ENCODE results near the gene DCUN1D2.

The DCUN1D2 gene

DNA sequence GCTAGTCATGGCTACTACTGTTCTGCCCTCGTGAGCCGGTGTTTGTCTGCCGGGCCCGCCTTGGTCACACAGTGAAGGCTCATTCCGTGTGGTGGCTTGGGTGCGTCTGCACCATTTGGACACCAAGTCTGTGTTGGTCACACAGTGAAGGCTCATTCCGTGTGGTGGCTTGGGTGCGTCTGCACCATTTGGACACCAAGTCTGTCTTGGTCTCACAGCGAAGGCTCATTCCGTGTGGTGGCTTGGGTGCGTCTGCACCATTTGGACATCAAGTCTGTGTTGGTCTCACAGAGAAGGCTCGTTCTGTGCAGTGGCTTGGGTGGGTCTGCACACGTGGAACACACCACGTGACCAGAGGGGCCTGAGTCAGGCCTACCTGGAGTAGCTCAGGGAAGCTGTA, 29.0 kb upstream of the DCUN1D2 start:
- DNase-seq (ENCODE audit: low read depth in 3 of 3), result no peak

DNA sequence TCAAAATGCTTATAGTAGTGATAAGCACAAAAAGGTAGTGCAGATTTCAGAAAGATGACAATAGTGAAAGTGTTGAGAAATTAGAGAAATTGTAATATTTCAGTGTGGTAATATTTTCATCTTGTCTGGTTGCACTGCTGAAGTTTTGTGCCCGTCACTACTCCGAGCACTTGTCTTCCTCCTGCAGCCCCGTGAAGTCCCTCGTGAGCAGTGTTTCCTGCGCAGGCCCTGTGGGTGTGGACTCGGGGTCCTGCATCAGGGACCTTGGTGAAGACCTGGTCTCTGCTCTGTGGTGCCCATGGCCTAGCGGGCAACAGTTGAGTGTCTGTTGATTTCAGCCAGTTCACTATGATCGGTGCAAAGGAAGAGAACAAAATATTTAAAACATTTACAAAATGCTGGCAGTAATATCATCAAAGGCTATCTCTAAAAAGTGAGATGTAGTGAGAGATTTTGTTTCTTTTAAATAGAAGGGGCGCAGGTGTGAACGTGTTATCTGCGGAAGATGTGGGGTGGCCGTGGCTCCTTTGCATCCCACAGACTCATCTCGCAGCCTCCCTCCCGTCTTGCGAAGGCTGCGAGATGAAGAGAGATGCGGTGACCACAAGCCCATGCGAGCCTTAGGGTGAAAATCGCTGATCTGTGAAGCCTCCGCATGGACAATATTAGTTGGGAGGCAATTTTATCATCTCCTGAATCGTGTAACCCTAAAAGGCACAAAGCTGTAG, 27.7 kb upstream of the DCUN1D2 start:
- no peak for DNase-seq (ENCODE audit: low read depth in 3 of 3)

DNA sequence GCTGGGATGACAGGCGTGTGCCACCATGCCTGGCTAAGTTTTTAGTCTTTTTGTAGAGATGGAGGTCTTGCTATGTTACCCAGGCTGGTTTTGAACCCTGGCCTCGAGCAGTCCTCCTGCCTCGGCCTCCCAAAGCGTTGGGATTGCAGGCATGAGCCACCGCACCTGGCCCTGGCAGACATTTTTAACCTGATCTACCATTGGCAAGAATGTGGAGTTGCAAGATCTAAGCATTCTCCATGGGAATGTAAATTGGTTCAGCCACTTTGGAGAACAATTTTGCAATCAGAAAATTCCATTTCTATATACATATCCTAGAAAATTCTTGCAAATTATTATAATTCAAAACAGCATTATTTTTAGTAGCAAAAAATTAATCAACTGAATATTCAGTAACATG, 24.3 kb upstream of the DCUN1D2 start:
- DNase-seq (ENCODE audit: low read depth in 3 of 3), result no peak

DNA sequence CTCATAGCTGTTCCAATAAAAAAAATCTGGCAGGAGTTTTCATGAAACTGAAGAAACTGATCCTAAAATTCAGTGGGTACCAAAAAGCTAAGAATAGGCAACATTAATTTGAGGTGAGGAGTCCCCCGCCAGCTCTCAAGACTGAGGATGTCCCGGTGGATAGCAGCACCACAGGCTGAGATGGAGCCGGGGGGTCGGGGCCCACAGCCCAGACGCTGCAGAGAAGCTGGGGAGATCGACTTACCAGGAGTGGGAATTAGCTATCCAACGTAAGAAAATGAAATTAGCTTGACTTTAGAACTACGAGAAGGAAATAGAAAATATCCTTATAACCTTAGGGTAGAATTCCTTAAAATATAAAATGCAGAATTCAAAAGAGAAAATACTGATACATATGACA, 23.2 kb upstream of the DCUN1D2 start:
- DNase-seq (ENCODE audit: low read depth in 3 of 3), result no peak

DNA sequence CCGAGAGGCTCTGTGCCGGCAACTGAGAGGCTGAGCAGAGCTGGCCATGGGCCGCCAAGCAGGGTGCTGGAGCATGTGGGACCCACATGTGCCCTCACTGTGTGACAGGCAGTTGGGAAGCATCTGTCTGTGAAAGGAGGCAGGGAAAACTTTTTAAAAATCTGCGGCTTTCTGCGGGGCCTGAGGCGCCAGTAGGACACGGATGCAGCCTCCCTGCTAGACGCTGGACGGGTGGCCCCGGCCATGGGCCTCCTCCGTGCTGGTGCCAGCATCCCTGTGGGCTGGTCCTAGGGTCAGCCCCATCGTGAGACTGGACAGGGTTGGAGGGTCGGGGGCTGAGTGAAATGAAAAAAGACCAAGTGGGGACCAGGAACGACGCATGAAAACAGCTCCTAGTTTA, 20.9 kb upstream of the DCUN1D2 start:
- DNase-seq (ENCODE audit: low read depth in 3 of 3), result no peak

DNA sequence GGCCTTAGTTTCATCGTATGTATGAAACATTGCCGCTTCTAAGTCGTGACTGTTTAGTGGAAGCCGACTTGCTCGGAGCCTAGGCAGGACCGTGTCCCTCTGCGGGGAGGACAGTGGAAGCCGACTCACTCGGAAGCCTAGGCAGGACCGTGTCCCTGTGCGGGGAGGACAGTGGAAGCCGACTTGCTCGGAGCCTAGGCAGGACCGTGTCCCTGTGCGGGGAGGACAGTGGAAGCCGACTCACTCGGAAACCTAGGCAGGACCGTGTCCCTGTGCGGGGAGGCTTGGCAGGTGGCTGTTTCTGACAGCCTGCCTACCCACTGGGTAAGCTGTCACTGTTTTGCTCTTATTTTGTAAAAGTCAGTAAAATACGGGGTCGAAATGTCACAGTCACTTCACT, 20.4 kb upstream of the DCUN1D2 start:
- no peak for DNase-seq (ENCODE audit: low read depth in 3 of 3)

DNA sequence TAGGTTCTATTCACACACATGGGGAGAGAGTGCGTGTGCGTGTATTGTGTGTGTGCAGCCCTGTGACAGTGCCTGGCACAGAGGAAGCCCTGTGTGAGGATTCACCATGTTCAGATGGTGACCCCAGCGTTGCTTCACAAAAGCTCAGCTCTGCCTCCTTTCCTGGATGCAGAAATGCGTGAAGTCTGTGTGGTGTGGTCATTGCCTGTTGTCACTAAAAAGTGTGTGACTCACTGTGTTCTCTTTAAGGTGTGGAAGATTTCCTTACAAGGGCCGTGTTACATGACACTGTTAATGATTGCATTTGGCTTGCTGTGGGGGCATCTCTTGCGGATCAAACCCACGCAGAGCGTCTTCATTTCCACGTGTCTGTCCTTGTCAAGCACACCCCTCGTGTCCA, 19.5 kb upstream of the DCUN1D2 start:
- no peak for DNase-seq (ENCODE audit: low read depth in 3 of 3)

DNA sequence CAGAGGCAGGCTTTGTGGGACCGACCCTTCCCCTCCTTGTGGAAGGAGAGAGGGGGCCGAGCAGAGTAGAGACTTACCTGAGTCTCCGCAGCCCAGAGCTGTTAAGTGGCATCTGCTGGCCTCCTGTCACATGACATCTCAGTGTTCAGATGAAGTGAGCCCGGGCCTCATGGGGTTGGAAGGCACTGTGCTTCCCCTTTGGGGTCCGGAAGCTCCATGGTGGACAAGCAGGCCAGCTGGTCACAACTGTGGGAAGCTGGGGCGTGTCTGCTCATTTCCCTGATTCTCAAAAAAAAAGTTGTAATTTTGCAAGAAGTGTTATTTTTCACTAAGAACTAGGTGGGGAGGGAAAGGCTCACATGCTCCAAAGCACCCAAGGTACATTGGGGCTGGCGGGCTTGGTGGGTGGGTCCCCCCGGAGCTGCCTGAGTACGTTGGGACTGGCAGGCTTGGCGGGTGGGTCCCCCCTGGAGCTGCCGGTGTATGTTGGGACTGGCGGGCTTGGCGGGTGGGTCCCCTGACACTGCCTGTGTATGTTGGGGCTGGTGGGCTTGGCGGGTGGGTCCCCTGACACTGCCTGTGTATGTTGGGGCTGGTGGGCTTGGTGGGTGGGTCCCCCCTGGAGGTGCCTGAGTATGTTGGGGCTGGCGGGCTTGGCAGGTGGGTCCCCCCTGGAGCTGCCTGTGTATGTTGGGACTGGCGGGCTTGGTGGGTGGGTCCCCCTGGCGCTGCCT, 18.2 kb upstream of the DCUN1D2 start:
- no peak for DNase-seq (ENCODE audit: low read depth in 3 of 3)

DNA sequence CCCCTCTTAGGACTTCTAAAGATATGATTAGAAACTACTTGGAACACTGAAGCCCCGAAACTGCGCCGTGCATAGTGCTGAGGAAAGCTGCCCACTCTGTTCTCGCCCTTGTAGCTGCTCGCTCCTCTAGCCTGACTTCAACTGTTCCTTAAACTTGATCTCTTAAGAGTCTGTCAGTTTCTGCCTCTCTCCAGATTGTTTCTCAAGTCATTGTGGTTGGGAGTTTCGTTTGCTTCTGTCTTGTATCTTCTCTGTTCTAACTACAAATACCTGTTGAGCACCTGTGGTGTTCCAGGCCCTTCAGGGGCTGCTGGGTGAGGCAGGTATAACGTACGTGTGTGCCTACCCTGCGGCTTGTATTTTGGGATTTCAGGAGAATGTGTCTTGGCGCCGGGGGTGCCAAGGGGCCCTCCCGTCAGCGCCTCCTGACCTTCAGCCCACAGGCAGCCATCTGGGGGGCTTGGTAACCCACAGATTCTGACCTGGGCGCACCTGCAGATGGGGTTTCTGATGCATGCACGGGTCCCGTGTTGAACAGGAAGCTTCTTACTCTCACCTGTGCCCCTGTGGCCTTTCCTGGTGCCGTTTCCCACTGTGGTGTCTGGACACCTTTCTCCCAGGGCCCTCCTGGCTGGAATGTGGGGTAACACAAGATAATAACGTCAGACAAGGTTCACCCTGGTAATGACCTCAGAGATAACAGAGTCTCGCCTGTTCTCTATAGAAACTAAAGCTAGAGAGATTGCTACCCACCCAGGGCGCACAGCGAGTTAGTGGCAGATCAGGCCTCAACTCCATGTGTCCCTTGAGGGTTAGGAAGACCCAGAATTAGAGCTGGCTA, 17.2 kb upstream of the DCUN1D2 start:
- DNase-seq (ENCODE audit: low read depth in 3 of 3), result no peak

DNA sequence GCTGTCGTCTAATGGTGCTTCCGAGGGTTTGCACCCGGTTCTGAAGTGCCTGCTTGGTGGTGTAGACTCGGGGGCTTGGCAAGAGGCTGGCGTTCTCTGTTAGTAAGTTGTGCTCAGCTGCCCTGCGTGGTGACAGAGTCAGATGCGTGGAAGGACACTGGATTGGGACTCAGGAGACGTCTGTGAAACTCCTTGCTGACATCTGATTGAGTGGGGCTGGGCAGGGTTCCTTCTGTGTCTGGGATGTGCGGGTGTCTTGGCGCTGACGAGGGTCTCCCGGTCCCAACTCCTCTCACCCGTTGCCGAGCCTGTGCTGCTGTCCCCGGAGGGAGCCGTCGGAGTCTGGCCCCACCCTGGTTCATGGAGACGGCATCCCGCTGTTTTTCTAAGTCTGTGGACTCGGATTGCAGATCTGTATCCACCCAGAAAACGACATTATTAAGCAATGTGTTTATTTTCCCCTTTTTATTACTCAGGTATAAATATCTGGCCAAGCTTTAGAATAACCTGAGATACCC, 16.4 kb upstream of the DCUN1D2 start:
- DNase-seq (ENCODE audit: low read depth in 3 of 3), result no peak

DNA sequence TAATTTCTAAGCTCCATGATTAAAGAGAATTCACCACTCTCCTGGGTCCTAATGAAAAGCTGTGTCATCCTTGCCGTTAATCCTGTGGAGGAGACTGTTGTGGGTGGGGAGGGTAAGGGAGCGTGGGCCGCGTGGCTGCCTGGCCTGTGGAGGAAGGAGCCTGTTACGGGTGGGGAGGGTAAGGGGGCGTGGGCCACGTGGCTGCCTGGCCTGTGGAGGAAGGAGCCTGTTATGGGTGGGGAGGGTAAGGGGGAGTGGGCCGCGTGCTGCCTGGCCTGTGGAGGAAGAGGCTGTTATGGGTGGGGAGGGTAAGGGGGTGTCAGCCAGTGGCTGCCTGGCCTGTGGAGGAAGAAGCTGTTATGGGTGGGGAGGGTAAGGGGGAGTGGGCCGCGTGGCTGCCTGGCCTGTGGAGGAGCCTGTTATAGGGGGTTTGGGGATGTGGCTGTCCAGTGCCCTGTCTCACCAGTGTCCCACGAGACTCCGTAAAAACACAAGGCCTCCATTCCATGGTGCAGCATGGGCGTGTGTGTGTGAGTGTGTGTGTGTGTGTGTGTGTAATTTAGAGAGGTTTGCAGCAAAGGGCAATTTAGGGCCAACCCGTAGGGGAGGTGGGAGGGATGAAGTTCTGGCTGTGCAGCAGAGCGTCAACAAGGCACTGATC, 15.6 kb upstream of the DCUN1D2 start:
- no peak for DNase-seq (ENCODE audit: low read depth in 3 of 3)

DNA sequence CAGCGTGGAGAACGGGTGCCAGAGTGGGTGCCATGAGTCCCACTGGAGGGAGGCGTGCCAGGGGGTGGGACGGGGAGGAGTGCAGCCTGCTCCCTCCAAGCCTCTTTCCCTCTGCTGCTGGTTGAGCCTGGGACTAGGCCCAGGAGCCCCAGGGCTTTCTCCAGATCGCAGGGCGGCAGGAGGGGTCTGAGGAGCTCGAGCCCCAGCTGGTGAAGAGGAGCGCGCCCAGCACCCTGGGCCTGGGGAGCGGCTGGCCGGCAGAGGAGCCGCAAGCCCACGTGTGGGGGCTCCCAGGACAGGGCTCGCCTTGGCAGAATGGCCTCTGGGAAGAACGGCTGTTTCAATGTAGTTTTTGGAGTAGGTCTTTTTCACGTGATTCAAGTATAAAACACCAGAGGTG, 12.2 kb upstream of the DCUN1D2 start:
- no peak for DNase-seq (ENCODE audit: low read depth in 3 of 3)

DNA sequence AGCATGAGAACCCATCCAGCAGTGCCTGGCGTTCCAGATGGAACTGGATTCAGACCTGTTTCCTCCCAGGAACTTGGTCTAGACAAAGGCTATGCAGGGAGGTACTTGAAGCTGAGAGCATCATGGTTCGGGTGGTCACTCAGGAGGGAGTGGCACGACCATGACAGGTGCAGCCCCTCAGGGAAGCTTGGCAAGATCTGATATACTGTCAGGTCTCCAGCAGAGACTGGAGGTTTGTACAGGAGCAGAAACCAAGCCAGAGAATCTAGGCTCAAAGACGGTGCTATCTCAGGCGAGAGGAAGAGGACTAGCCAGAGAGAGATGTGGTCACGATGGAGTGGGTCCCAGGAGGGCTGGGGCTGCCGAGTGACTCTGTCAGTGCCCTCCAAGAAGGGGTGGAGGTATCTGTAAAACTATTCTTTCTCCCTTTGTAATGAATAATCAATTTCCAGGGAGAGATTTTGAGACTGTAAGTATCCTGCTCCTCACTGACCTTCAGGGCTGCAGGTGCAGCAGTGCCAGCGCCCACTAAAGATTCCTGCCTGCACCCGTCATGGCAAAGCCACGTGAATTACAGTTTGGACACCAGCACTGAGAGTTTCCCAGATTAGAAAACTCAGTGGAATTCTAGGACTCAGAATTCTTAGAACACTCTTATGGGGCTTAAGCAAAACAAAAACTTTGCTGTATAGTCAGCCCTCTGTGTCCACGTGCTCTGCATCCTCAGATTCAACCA, 10.2 kb upstream of the DCUN1D2 start:
- no peak for DNase-seq (ENCODE audit: low read depth in 3 of 3)

DNA sequence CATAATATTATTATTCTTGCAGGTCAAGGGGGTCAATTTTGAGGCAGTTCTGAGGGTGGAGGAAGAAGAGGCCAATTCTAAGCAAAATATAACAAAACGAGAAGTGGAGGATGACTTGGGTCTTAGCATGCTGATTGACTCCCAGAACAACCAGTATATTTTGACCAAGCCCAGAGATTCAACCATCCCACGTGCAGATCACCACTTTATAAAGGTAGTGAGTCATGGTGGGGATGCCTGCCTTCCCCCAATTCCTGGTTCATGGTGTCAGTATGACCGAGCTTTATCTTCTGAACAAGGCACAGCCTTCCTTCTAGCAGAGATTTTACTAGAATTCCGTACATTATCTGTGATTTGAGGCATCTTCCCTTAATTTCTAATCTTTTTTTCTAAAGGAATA, 9.4 kb upstream of the DCUN1D2 start:
- no peak for DNase-seq (ENCODE audit: low read depth in 3 of 3)

DNA sequence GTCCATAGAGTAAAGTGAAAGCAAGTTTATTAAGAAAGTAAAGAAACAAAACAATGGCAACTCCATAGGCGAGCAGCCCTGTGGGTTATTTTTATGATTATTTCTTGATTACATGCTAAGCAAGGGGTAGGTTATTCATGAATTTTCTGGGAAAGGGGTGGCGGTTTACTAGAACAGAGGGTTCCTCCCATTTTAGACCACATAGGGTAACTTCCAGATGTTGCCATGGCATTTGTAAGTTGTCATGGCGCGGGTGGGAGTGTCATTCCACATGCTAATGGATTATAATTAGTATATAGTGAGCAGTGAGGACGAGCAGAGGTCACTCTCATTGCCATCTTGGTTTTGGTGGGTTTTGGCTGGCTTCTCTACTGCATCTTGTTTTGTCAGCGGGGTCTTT, 8.4 kb upstream of the DCUN1D2 start:
- no peak for DNase-seq (ENCODE audit: low read depth in 3 of 3)

DNA sequence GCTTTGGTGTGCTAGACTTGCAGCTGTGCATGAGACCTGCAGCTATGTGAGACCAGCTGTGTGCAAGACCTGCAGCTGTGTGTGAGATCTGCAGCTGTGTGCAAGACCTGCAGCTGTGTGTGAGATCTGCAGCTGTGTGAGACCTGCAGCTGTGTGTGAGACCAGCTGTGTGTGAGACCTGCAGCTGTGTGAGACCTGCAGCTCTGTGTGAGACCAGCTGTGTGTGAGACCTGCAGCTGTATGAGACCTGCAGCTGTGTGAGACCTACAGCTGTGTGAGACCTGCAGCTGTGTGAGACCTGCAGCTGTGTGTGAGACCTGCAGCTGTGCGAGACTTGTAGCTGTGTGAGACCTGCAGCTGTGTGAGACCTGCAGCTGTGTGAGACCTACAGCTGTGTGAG, 6.7 kb upstream of the DCUN1D2 start:
- no peak for DNase-seq (ENCODE audit: low read depth in 3 of 3)

DNA sequence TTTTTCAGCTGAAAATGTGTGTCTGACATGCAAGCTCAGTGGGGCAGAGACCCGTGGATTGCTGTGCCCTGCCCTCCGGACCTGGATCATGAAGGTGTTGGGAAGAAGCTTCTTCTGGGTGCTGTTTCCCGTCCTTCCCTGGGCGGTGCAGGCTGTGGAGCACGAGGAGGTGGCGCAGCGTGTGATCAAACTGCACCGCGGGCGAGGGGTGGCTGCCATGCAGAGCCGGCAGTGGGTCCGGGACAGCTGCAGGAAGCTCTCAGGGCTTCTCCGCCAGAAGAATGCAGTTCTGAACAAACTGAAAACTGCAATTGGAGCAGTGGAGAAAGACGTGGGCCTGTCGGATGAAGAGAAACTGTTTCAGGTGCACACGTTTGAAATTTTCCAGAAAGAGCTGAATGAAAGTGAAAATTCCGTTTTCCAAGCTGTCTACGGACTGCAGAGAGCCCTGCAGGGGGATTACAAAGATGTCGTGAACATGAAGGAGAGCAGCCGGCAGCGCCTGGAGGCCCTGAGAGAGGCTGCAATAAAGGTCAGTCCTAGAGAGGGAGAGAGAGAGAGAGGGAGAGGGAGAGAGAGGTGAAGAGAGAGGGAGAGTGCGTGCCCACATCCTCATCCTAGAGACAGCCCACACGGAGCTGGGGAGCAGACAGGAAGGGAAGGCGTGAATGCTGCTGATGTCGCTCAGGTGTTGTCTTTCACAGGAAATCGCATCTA, 5.1 kb upstream of the DCUN1D2 start:
- DNase-seq (ENCODE audit: low read depth in 3 of 3), result no peak

DNA sequence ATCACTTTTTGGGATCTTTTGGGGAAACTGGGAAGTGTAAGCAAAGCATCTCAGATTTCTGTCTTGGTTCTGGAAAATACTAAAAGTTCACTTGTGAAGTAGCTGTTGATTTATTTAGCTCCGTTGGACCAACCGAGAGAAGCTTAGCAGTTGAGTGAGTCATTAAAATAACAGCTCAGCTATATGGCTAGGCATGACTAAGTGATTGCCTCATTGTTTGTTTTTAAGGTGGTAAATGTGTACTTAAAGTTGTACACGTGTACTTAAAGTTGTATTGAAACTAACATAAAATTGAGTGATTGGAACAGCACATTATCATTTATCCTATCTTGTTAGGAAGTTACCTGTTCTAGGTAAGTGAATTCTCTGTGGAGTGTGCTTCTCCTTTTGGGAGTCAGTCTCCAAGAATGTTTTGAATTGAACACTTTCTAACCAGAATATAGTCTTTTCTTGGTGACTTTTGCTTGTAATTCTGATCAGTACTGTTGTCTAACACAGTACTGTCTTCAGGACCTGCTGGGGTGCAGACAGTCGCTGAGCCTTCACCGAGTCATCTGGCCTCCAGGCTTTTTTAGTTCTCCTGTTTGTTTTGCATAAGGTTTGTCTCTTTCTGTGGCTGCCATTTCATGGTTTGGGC, 2.9 kb upstream of the DCUN1D2 start:
- DNase-seq (ENCODE audit: low read depth in 3 of 3), result no peak

DNA sequence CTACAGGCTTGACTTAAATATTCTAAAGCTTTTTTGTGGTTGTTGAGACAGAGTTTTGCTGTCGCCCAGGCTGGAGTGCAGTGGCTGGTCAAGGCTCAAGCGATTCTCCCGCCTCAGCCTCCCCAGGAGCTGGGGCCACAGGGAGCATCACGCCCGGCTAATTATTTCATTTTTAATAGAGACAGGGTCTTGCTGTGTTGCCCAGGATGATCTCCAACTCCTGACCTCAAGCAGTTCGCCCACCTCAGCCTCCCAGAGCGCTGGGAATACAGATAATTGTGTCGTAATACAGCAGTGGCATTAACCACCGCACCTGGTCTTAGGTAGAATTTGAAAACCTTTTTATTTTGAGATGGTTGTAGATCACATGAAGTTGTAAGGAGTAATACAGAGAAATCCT, 1.5 kb upstream of the DCUN1D2 start:
- no peak for DNase-seq (ENCODE audit: low read depth in 3 of 3)

DNA sequence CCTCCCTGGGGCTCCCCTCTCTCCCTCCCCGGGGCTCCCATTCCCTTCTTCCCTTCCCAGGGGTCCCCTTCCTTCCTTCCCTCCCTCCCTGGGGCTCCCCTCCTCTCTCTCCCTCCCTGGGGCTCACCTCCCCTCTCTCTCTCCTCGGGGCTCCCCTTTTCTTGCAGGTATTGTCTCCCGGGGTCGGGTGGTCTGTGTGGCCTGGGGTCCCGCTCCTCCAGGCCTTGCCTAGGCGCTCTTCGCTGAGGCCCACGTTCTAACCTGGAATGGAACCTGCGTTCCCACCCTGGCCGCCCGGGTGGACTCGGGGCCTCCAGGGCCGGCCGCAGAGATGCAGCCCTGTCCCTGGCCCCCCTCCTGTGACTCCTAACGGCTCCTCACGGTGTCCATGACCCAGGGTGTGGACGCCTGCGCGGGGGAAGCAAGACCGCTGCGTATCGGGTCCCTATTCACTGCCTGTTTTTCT, 940 bp upstream of the DCUN1D2 start:
- no peak for DNase-seq (ENCODE audit: low read depth in 3 of 3)
